ENCODE measurements around the gene RUFY1. TPM values are rescaled to one million over a fixed set of nuclear protein-coding genes. Genes with fewer than 3 reads are reported as not detected.

Gene RUFY1
- total and polyA plus RNA-seq, 9 of the 15 experiments (the other 6 are each of a cell fraction or from before 2014, with no cell fraction given), result 5.0 to 41.7 (median 29.6) TPM

DNA sequence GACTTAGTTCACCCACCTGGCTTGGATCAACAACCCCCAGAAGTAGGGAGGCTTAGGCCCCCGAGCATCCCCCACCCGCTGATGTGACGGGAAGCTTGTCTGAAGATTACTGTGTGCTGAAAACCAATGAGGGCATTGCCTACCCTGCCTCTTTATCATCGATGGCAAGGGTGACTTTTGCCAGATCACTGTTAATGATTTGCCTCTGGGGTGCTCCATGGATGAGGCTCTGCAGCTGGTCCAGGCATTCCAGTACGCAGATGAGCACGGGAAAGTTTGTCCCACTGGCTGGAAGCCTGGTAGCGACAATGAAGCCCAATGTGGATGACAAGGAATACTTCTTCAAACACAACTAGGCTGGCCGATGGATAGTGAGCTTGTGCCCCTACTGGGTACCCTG, 22.0 kb downstream of the RUFY1 start:
- Histone ChIP-seq H3K9ac (ENCODE audit: insufficient read depth in 1 of 2, low read depth in 2 of 2, low read length in 2 of 2) (peak overlapping the region in 1 of 2 experiments; percentile 21; a peak in 1 of 4 replicates), H4K20me1 (replicated peaks; ENCODE audit: control insufficient read depth, insufficient read depth, low read length) (no peaks in the 10 kb centered on the region), H3K9me1 (ENCODE audit: control insufficient read depth, insufficient read depth, low read length) (no peaks in the 10 kb centered on the region), H3K27ac (ENCODE audit: extremely low read depth, low read depth, low read length) (no peak overlapping the region), H2AFZ (ENCODE audit: low read depth, low read length) (no peak overlapping the region), H3K9me3 (replicated peaks; ENCODE audit: control insufficient read depth, insufficient read depth, low read depth, low read length) (no peaks in the 10 kb centered on the region), H3K79me2 (ENCODE audit: control insufficient read depth, insufficient read depth, low read length) (no peaks in the 10 kb centered on the region), H3K4me3 (no peak overlapping the region), H3K4me1 (replicated peaks in 1 of 2; ENCODE audit: control insufficient read depth in 2 of 2, insufficient read depth in 2 of 2, low read length in 2 of 2) (no peaks in the 10 kb centered on the region), H3K36me3 (ENCODE audit: control insufficient read depth, insufficient read depth, low read length) (peaks cover 70% of the 10 kb centered on the region), H3K4me2 (ENCODE audit: insufficient read depth, low read length) (no peak overlapping the region), H3K27me3 (ENCODE audit: control insufficient read depth in 2 of 2, insufficient read depth in 2 of 2, low read length in 2 of 2) (no peaks in the 10 kb centered on the region)
- no TSS peak for BruUV-seq (replicated peaks)
- no peak for TF ChIP-seq U2AF2 (optimal IDR thresholded peaks at IDR 0.05; ENCODE audit: low read depth, low read length)
- TF ChIP-seq, protein P1, sequence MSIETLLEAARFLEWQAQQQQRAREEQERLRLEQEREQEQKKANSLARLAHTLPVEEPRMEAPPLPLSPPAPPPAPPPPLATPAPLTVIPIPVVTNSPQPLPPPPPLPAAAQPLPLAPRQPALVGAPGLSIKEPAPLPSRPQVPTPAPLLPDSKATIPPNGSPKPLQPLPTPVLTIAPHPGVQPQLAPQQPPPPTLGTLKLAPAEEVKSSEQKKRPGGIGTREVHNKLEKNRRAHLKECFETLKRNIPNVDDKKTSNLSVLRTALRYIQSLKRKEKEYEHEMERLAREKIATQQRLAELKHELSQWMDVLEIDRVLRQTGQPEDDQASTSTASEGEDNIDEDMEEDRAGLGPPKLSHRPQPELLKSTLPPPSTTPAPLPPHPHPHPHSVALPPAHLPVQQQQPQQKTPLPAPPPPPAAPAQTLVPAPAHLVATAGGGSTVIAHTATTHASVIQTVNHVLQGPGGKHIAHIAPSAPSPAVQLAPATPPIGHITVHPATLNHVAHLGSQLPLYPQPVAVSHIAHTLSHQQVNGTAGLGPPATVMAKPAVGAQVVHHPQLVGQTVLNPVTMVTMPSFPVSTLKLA (conservative IDR thresholded peaks at IDR 0.05), result no peak
- TF ChIP-seq, protein P2, sequence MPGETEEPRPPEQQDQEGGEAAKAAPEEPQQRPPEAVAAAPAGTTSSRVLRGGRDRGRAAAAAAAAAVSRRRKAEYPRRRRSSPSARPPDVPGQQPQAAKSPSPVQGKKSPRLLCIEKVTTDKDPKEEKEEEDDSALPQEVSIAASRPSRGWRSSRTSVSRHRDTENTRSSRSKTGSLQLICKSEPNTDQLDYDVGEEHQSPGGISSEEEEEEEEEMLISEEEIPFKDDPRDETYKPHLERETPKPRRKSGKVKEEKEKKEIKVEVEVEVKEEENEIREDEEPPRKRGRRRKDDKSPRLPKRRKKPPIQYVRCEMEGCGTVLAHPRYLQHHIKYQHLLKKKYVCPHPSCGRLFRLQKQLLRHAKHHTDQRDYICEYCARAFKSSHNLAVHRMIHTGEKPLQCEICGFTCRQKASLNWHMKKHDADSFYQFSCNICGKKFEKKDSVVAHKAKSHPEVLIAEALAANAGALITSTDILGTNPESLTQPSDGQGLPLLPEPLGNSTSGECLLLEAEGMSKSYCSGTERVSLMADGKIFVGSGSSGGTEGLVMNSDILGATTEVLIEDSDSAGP (CRISPR knock-in tag; IDR thresholded peaks at IDR 0.05), result no peak
- TF ChIP-seq HLTF (IDR thresholded peaks at IDR 0.05), result no peak
- WGBS (ENCODE audit: insufficient coverage, low coverage, missing lambda C conversion rate), result 87% methylated on average over 8 of the region's 8 CpGs
- in situ Hi-C loops (cut with MboI), result no loop called here
- POLR2A ChIA-PET, result no interaction called here
- no peak for DNase-seq (ENCODE audit: extremely low read depth in 1 of 4, low spot score in 3 of 4)
- CTCF ChIA-PET (ENCODE audit: low intra/inter-chr PET ratio), result no interaction called here
- FAIRE-seq, result no peak
- ATAC-seq, result no peak
- intact Hi-C loops (cut with micrococcal nuclease), result no loop called here
